HCT116 (cell line): Measurements from ENCODE around the gene TMEM201. TPM values are rescaled to one million over a fixed set of nuclear protein-coding genes. Genes with fewer than 3 reads are reported as not detected.

ENCODE experiments used
- ATAC-seq: fragments of 200-7000 bp; cut with Tn5 transposase; 2 replicates; pipeline ENCODE4 v1.9.1; 2020; ENCODE audit warnings: mild to moderate bottlenecking, moderate library complexity
- BruUV-seq: library from RNA; stranded (reverse); fragments of 400-500 nt; replicated peaks from 2 replicates; lab custom pipeline; 2021; lab: Mats Ljungman, UMichigan
- CTCF ChIA-PET: fragments of 300-600 bp; sonication (Branson Sonifier 250); formaldehyde crosslinking; loops from one replicate; lab custom pipeline; 2021; ENCODE audit warnings: antibody characterized with exemption; lab: Charles Lee
- POLR2A ChIA-PET: fragments of 300-600, 350-600 bp; sonication (Branson Sonifier 250); formaldehyde crosslinking; loops from one replicate; lab custom pipeline; 2021; ENCODE audit warnings: antibody characterized with exemption; lab: Charles Lee
- RAD21 ChIA-PET, 2 experiments: fragments of 300-600 bp; sonication (Branson Sonifier 250); formaldehyde crosslinking; loops; one replicate each; lab custom pipeline; 2023; ENCODE audit warnings: low total read pairs in 2 of 2; ENCODE audit not compliant: uncharacterized antibody in 2 of 2, unreplicated experiment in 2 of 2, low non-redundant PET in 1 of 2; lab: Charles Lee
- DNase-seq: peaks from one replicate; pipeline ENCODE4 v3.0.0-alpha.2; 2010; ENCODE audit warnings: low read depth, low spot score
- H2AFZ ChIP-seq: fragments of 200-600 bp; shearing (Covaris generic), sonication (generic); 2 replicates; pipeline ENCODE4 v1.6.1; 2017; ENCODE audit warnings: low read depth, mixed run types, mixed read lengths, antibody characterized with exemption, low read length; ENCODE audit not compliant: poor library complexity, severe bottlenecking
- H3K27ac ChIP-seq: 2 replicates; pipeline ENCODE4 v1.5.1; 2012; ENCODE audit warnings: low read depth, low read length
- H3K27me3 ChIP-seq: fragments of 200-600 bp; sonication (generic); 2 replicates; pipeline ENCODE4 v1.6.1; 2016; ENCODE audit warnings: mixed run types, low read length, mixed read lengths; ENCODE audit not compliant: insufficient read depth
- H3K36me3 ChIP-seq, 2 experiments: fragments of 200-500 bp in 1 of 2; fragments of 200-600 bp in 1 of 2; sonication (Bioruptor generic) in 1 of 2; sonication (generic) in 1 of 2; 2 replicates each; pipeline versions ENCODE4 v1.5.1 to v1.6.1; 2014 to 2016; ENCODE audit warnings: low read length in 2 of 2, inconsistent platforms in 1 of 2, mixed read lengths in 1 of 2, mixed run types in 1 of 2; ENCODE audit not compliant: insufficient read depth in 2 of 2, control insufficient read depth in 1 of 2
- H3K4me1 ChIP-seq, 2 experiments: fragments of 200-600 bp in 1 of 2; sonication (generic) in 1 of 2; 2 replicates each; pipeline versions ENCODE4 v1.5.1 to v1.6.1; 2012 to 2017; ENCODE audit warnings: low read length in 2 of 2, inconsistent platforms in 1 of 2, mild to moderate bottlenecking in 1 of 2, mixed read lengths in 1 of 2, mixed run types in 1 of 2, moderate library complexity in 1 of 2; ENCODE audit not compliant: insufficient read depth in 2 of 2, control insufficient read depth in 1 of 2
- H3K4me2 ChIP-seq: fragments of 200-600 bp; sonication (generic); 2 replicates; pipeline ENCODE4 v1.6.1; 2017; ENCODE audit warnings: mixed run types, low read length, mixed read lengths
- H3K4me3 ChIP-seq, 2 experiments: fragments of 200-600 bp in 1 of 2; sonication (generic) in 1 of 2; replicated peaks in 1 of 2; 2 replicates each; pipeline ENCODE4 v1.5.1; 2011 to 2016; ENCODE audit warnings: low read length in 2 of 2, control low read depth in 1 of 2, low read depth in 1 of 2, mild to moderate bottlenecking in 1 of 2, mixed read lengths in 1 of 2, mixed run types in 1 of 2
- H3K79me2 ChIP-seq: fragments of 200-600 bp; sonication (generic); 2 replicates; pipeline ENCODE4 v1.6.1; 2017; ENCODE audit warnings: mild to moderate bottlenecking, mixed run types, low read length, moderate library complexity, mixed read lengths; ENCODE audit not compliant: insufficient read depth
- H3K9ac ChIP-seq: fragments of 200-600 bp; sonication (generic); 2 replicates; pipeline ENCODE4 v1.6.1; 2016; ENCODE audit warnings: low read length, mixed read lengths
- H3K9me2 ChIP-seq: fragments of 200-600 bp; sonication (generic), shearing (Covaris generic); 2 replicates; pipeline ENCODE4 v1.6.1; 2017; ENCODE audit warnings: mixed run types, mild to moderate bottlenecking, moderate library complexity; ENCODE audit not compliant: insufficient read depth
- H3K9me3 ChIP-seq, 2 experiments: fragments of 200-500 bp in 1 of 2; fragments of 200-600 bp in 1 of 2; sonication (Bioruptor generic) in 1 of 2; sonication (generic) in 1 of 2; 2 replicates each; pipeline ENCODE4 v1.6.1; 2014 to 2017; ENCODE audit warnings: low read length in 2 of 2, mixed read lengths in 2 of 2, inconsistent platforms in 1 of 2, low read depth in 1 of 2, mild to moderate bottlenecking in 1 of 2, mixed run types in 1 of 2, moderate library complexity in 1 of 2; ENCODE audit not compliant: control insufficient read depth in 1 of 2, insufficient read depth in 1 of 2
- H4K20me1 ChIP-seq: fragments of 200-600 bp; sonication (generic), shearing (Covaris generic); 2 replicates; pipeline ENCODE4 v1.6.1; 2017; ENCODE audit warnings: mixed run types, mild to moderate bottlenecking, moderate library complexity; ENCODE audit not compliant: insufficient read depth
- CBX3 ChIP-seq: IDR thresholded peaks from 2 replicates; pipeline ENCODE4 v1.6.1; 2012; ENCODE audit warnings: low read depth
- CEBPB ChIP-seq: IDR thresholded peaks from 2 replicates; pipeline ENCODE4 v1.6.1; 2012; ENCODE audit warnings: low read depth
- EGR1 ChIP-seq: IDR thresholded peaks from 2 replicates; pipeline ENCODE4 v1.6.1; 2012; ENCODE audit warnings: low read depth
- ELF1 ChIP-seq: IDR thresholded peaks from 2 replicates; pipeline ENCODE4 v1.6.1; 2012; ENCODE audit warnings: low read depth, borderline replicate concordance
- EZH2 ChIP-seq: fragments of 200-600 bp; sonication (generic); IDR thresholded peaks from 2 replicates; pipeline ENCODE4 v1.6.1; 2017; ENCODE audit warnings: antibody characterized with exemption, mixed run types
- EZH2phosphoT487 ChIP-seq: fragments of 200-600 bp; IDR thresholded peaks from 2 replicates; pipeline ENCODE4 v1.6.1; 2018; ENCODE audit warnings: antibody characterized with exemption, borderline replicate concordance
- FOSL1 ChIP-seq: IDR thresholded peaks from 2 replicates; pipeline ENCODE4 v1.6.1; 2012; ENCODE audit warnings: low read depth
- JUND ChIP-seq: IDR thresholded peaks from 2 replicates; pipeline ENCODE4 v1.6.1; 2012
- SIN3A ChIP-seq: IDR thresholded peaks from 2 replicates; pipeline ENCODE4 v1.6.1; 2012; ENCODE audit warnings: low read depth
- SRF ChIP-seq: IDR thresholded peaks from 2 replicates; pipeline ENCODE4 v1.6.1; 2012; ENCODE audit warnings: low read depth
- YY1 ChIP-seq: IDR thresholded peaks from 2 replicates; pipeline ENCODE4 v1.6.1; 2011; ENCODE audit warnings: low read length, low read depth, moderate library complexity, mild to moderate bottlenecking; ENCODE audit not compliant: insufficient replicate concordance; ENCODE audit errors: extremely low read depth
- ZNF274 ChIP-seq: fragments of 200-500 bp; sonication (Bioruptor generic); IDR thresholded peaks from 2 replicates; pipeline ENCODE4 v1.6.1; 2014; ENCODE audit warnings: mild to moderate bottlenecking, low read depth, low read length, inconsistent platforms
- intact Hi-C: fragments of 100-400 bp; cut with micrococcal nuclease; formaldehyde crosslinking; loops from 2 replicates; pipeline ENCODE4 v1.10.0; 2022
- total RNA-seq: library from RNA; stranded (reverse); gene quantifications from one replicate; pipeline ENCODE4 v1.2.1, GENCODE V29; 2021; ENCODE audit not compliant: unreplicated experiment
- TF ChIP-seq, protein P1 (sequence below), 3 experiments: fragments of 200-600 bp in 1 of 3; sonication (generic) in 1 of 3; IDR thresholded peaks in 2 of 3; conservative IDR thresholded peaks in 1 of 3; 2 replicates each; pipeline ENCODE4 v1.5.1; 2012 to 2017; ENCODE audit warnings: low read depth in 2 of 3, low read length in 2 of 3, antibody characterized with exemption in 1 of 3, borderline replicate concordance in 1 of 3, control low read depth in 1 of 3, mild to moderate bottlenecking in 1 of 3, mixed read lengths in 1 of 3, mixed run types in 1 of 3, moderate library complexity in 1 of 3; ENCODE audit not compliant: insufficient read depth in 1 of 3
- TF ChIP-seq, protein P2 (sequence below): IDR thresholded peaks from 2 replicates; pipeline ENCODE4 v1.6.1; 2012

Gene TMEM201
- total RNA-seq, 1 experiment from 2014 or later = 27.6 TPM

DNA sequence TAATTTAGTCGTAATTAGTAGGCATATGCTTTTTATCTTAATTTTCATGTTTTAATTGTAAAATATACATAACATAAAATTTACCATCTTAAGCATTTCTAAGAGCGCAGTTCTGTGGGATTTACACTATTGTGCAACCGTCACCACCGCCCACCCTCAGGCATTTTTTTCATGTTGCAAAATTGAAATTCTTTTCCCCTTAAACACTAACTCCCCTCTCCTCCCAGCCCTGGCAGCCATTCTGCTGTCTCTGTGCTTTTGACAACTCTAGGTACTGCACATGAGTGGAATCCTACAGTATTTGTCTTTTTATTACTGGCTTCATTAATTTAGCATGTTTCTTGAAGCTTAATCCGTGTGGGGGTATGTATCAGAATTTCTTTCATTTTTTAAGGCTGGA is 70.6 kb downstream of the TMEM201 start:
- no peaks in the 10 kb centered on the region for H3K9me3 ChIP-seq
- no peaks in the 10 kb centered on the region for H4K20me1 ChIP-seq
- no peak for ATAC-seq
- no peaks in the 10 kb centered on the region for H3K36me3 ChIP-seq
- POLR2A ChIA-PET = no interaction called here
- intact Hi-C loops = no loop called here
- H3K27ac ChIP-seq = no peak overlapping the region
- no peak overlapping the region for H2AFZ ChIP-seq
- no peaks in the 10 kb centered on the region for H3K9me2 ChIP-seq
- H3K4me2 ChIP-seq = no peak overlapping the region
- CTCF ChIA-PET = no interaction called here
- RAD21 ChIA-PET = no interaction called here
- TF ChIP-seq SIN3A (no peak), CBX3 (no peak), ZNF274 (no peak), EGR1 (no peak), SRF (no peak), EZH2phosphoT487 (no peak), YY1 (no peak), ELF1 (no peak), EZH2 (no peak), FOSL1 (no peak), JUND (no peak), CEBPB (no peak)
- TF ChIP-seq, protein P1, sequence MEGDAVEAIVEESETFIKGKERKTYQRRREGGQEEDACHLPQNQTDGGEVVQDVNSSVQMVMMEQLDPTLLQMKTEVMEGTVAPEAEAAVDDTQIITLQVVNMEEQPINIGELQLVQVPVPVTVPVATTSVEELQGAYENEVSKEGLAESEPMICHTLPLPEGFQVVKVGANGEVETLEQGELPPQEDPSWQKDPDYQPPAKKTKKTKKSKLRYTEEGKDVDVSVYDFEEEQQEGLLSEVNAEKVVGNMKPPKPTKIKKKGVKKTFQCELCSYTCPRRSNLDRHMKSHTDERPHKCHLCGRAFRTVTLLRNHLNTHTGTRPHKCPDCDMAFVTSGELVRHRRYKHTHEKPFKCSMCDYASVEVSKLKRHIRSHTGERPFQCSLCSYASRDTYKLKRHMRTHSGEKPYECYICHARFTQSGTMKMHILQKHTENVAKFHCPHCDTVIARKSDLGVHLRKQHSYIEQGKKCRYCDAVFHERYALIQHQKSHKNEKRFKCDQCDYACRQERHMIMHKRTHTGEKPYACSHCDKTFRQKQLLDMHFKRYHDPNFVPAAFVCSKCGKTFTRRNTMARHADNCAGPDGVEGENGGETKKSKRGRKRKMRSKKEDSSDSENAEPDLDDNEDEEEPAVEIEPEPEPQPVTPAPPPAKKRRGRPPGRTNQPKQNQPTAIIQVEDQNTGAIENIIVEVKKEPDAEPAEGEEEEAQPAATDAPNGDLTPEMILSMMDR (IDR thresholded peaks at IDR 0.05 in 2 of 3, conservative IDR thresholded peaks at IDR 0.05 in 1 of 3; ENCODE audit: borderline replicate concordance in 1 of 3, insufficient read depth in 1 of 3, low read depth in 2 of 3, low read length in 2 of 3) = no peak
- TF ChIP-seq, protein P2, sequence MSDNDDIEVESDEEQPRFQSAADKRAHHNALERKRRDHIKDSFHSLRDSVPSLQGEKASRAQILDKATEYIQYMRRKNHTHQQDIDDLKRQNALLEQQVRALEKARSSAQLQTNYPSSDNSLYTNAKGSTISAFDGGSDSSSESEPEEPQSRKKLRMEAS = no peak
- no peak overlapping the region for H3K4me3 ChIP-seq
- H3K79me2 ChIP-seq = no peaks in the 10 kb centered on the region
- H3K4me1 ChIP-seq = no peaks in the 10 kb centered on the region; a peak in 1 of 4 replicates
- no peaks in the 10 kb centered on the region for H3K27me3 ChIP-seq
- DNase-seq = no peak
- BruUV-seq = no TSS peak
- H3K9ac ChIP-seq = no peak overlapping the region
